ENCODE data around the gene GRM4.

GRM4 gene

GRCh38 chr6:34157236-34157830 lies 11.4 kb upstream of the GRM4 start:
- no peak for DNase-seq

- no peak for DNase-seq
Observed at GRCh38 chr6:34155471-34156300, 9.8 kb upstream of the GRM4 start.

- peak; percentile 55 for DNase-seq
Observed at GRCh38 chr6:34154668-34155447, 9.0 kb upstream of the GRM4 start.

- no peak for DNase-seq
Observed at GRCh38 chr6:34152806-34153520, 7.1 kb upstream of the GRM4 start.

- DNase-seq, result no peak
Observed at GRCh38 chr6:34152042-34152524, 6.2 kb upstream of the GRM4 start.

- DNase-seq, result no peak
Observed at GRCh38 chr6:34151321-34152041, 5.6 kb upstream of the GRM4 start.

GRCh38 chr6:34150766-34151165 lies 4.9 kb upstream of the GRM4 start:
- DNase-seq, result no peak

- no peak for DNase-seq
Observed at GRCh38 chr6:34149831-34150400, 4.0 kb upstream of the GRM4 start.

GRCh38 chr6:34149452-34149810 lies 3.5 kb upstream of the GRM4 start:
- no peak for DNase-seq

GRCh38 chr6:34148631-34149451 lies 3.0 kb upstream of the GRM4 start:
- no peak for DNase-seq

- no peak for DNase-seq
Observed at GRCh38 chr6:34147906-34148630, 2.2 kb upstream of the GRM4 start.

- DNase-seq, result no peak
Observed at GRCh38 chr6:34146801-34147592, 1.1 kb upstream of the GRM4 start.

GRCh38 chr6:34145161-34146020 lies 496 bp downstream of the GRM4 start:
- DNase-seq, result no peak

GRCh38 chr6:34144581-34145160 lies 1.2 kb downstream of the GRM4 start:
- no peak for DNase-seq

- peak; percentile 12 for DNase-seq
Observed at GRCh38 chr6:34143884-34144580, 1.9 kb downstream of the GRM4 start.

- DNase-seq, result no peak
Observed at GRCh38 chr6:34143196-34143883, 2.5 kb downstream of the GRM4 start.

Data from effector CD4-positive, alpha-beta T cell (primary cell).